ENCODE data around the gene VSNL1. TPM values are rescaled to one million over a fixed set of nuclear protein-coding genes. Genes with fewer than 3 reads are reported as not detected.
A peak's percentile ranks its signal among the peaks of the same experiment; 100 is the strongest.

The VSNL1 gene
- total RNA-seq, 1 experiment from 2014 or later = not detected

DNA sequence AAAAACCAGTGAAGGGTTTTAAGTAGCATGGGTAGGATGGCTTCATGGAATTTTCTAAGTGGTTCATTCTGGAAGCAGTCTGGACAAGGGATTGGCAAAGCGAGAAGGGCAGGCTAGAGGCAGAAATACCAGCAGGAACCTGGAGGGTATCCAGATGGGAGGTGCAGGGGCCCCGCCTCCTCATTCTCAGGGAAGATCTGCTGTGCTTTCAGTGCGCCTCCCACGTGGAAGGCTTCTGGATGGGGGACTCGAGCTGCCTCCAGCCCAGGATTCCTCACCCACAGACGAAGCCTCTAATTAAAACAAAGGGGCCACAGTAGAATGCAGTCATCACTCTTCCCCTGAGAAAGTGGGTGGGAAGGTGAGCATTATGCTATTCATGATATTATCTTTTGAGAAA is 79.8 kb downstream of the VSNL1 start:
- Histone ChIP-seq H2AFZ (no peak overlapping the region), H3K27me3 (ENCODE audit: insufficient read depth, low read depth) (no peaks in the 10 kb centered on the region), H3K4me2 (no peak overlapping the region), H3K9me2 (ENCODE audit: insufficient read depth) (no peaks in the 10 kb centered on the region), H3K9me3 (ENCODE audit: insufficient read depth, low read depth) (no peaks in the 10 kb centered on the region), H4K20me1 (ENCODE audit: insufficient read depth) (no peaks in the 10 kb centered on the region), H3K79me2 (ENCODE audit: low read depth) (no peaks in the 10 kb centered on the region), H3K4me1 (replicated peaks; ENCODE audit: insufficient read depth) (peaks cover 24% of the 10 kb centered on the region), H3K36me3 (ENCODE audit: low read depth) (no peaks in the 10 kb centered on the region), H3K4me3 (no peak overlapping the region), H3F3A (ENCODE audit: insufficient read depth, low read depth) (peaks cover 10% of the 10 kb centered on the region; the same call in 1 of the 2 replicates), H3K27ac (no peak overlapping the region)
- CTCF ChIA-PET = no interaction called here
- BruUV-seq (replicated peaks) = no TSS peak
- POLR2A ChIA-PET (ENCODE audit: unreplicated experiment) = no interaction called here
- TF ChIP-seq, protein P1, sequence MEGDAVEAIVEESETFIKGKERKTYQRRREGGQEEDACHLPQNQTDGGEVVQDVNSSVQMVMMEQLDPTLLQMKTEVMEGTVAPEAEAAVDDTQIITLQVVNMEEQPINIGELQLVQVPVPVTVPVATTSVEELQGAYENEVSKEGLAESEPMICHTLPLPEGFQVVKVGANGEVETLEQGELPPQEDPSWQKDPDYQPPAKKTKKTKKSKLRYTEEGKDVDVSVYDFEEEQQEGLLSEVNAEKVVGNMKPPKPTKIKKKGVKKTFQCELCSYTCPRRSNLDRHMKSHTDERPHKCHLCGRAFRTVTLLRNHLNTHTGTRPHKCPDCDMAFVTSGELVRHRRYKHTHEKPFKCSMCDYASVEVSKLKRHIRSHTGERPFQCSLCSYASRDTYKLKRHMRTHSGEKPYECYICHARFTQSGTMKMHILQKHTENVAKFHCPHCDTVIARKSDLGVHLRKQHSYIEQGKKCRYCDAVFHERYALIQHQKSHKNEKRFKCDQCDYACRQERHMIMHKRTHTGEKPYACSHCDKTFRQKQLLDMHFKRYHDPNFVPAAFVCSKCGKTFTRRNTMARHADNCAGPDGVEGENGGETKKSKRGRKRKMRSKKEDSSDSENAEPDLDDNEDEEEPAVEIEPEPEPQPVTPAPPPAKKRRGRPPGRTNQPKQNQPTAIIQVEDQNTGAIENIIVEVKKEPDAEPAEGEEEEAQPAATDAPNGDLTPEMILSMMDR (conservative IDR thresholded peaks at IDR 0.05) = no peak
- no peak for TF ChIP-seq EZH2 (IDR thresholded peaks at IDR 0.05; ENCODE audit: low read depth)
- DNase-seq = peak in 1 of 2 experiments; percentile 37
- intact Hi-C loops (cut with micrococcal nuclease; ENCODE audit: unreplicated experiment) = no loop called here

DNA sequence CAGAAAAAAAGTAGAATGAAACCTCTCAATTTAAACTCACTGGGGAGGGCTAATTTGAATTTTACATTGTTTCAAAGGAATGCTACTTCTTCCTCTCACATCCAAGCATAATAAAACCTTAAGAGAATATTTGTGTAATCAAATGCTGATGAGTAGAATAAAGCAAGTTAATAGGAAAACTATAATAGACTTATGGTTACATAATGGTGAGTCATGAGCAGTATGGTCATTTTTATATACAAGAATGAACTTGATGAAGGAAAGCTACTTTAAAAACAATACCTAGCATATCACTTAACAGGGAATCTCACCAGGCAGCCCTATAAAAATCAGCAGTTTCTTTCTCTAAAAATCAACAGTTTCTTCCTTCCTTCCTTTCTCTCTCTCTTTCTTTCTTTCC is 80.3 kb downstream of the VSNL1 start:
- H3K4me1 ChIP-seq (replicated peaks; ENCODE audit: insufficient read depth) = peaks cover 18% of the 10 kb centered on the region
- H4K20me1 ChIP-seq (ENCODE audit: insufficient read depth) = no peaks in the 10 kb centered on the region
- no peak overlapping the region for H3K4me3 ChIP-seq
- POLR2A ChIA-PET (ENCODE audit: unreplicated experiment) = interaction anchor here (0.6 kb wide), 2 partner anchors 38 to 201 kb away, joined by 3 to 4 read pairs; no protein-coding TSS in a partner anchor
- 0 out of 2 replicates have a peak overlapping the region, but pooled peaks have one; percentile 0 for H3K4me2 ChIP-seq
- TF ChIP-seq, protein P1 (conservative IDR thresholded peaks at IDR 0.05) = no peak
- TF ChIP-seq EZH2 (IDR thresholded peaks at IDR 0.05; ENCODE audit: low read depth) = no peak
- H3F3A ChIP-seq (ENCODE audit: insufficient read depth, low read depth) = peaks cover 6% of the 10 kb centered on the region; the same call in 1 of the 2 replicates
- H2AFZ ChIP-seq = no peak overlapping the region
- H3K9me2 ChIP-seq (ENCODE audit: insufficient read depth) = no peaks in the 10 kb centered on the region
- no peak overlapping the region for H3K27ac ChIP-seq
- no peak for DNase-seq
- no peaks in the 10 kb centered on the region for H3K27me3 ChIP-seq (ENCODE audit: insufficient read depth, low read depth)
- CTCF ChIA-PET = no interaction called here
- no TSS peak for BruUV-seq (replicated peaks)
- intact Hi-C loops (cut with micrococcal nuclease; ENCODE audit: unreplicated experiment) = no loop called here
- H3K79me2 ChIP-seq (ENCODE audit: low read depth) = no peaks in the 10 kb centered on the region
- no peaks in the 10 kb centered on the region for H3K36me3 ChIP-seq (ENCODE audit: low read depth)
- H3K9me3 ChIP-seq (ENCODE audit: insufficient read depth, low read depth) = no peaks in the 10 kb centered on the region

DNA sequence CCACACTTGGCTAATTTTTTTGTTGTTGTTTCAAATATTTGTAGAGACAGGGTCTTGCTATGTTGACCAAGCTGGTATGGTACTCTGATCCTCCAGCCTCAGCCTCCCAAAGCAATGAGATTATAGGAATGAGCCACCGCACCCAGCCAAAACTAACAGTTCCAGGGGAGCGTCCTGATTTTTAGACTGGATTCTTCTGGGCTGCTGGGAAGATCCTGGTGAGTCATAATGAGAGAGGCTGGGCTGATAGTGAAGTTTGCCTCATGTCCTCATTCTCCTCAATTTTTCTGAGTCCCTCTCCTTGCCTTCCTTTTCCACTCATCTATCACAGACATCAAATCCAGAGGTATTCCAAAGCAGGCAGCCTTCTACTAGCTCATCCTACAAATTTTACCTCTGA is 81.3 kb downstream of the VSNL1 start:
- H3K9me3 ChIP-seq (ENCODE audit: insufficient read depth, low read depth) = no peaks in the 10 kb centered on the region
- no peaks in the 10 kb centered on the region for H3K9me2 ChIP-seq (ENCODE audit: insufficient read depth)
- no TSS peak for BruUV-seq (replicated peaks)
- H4K20me1 ChIP-seq (ENCODE audit: insufficient read depth) = no peaks in the 10 kb centered on the region
- H3K4me1 ChIP-seq (replicated peaks; ENCODE audit: insufficient read depth) = peaks cover 12% of the 10 kb centered on the region; the same call in 1 of the 2 replicates
- no peak for DNase-seq
- no peak overlapping the region for H3K4me3 ChIP-seq
- H3K4me2 ChIP-seq = no peak overlapping the region
- TF ChIP-seq, protein P1 (conservative IDR thresholded peaks at IDR 0.05) = no peak
- no peak for TF ChIP-seq EZH2 (IDR thresholded peaks at IDR 0.05; ENCODE audit: low read depth)
- no peaks in the 10 kb centered on the region for H3K36me3 ChIP-seq (ENCODE audit: low read depth)
- intact Hi-C loops (cut with micrococcal nuclease; ENCODE audit: unreplicated experiment) = no loop called here
- no peaks in the 10 kb centered on the region for H3K79me2 ChIP-seq (ENCODE audit: low read depth)
- H2AFZ ChIP-seq = no peak overlapping the region
- H3F3A ChIP-seq (ENCODE audit: insufficient read depth, low read depth) = no peaks in the 10 kb centered on the region
- H3K27me3 ChIP-seq (ENCODE audit: insufficient read depth, low read depth) = no peaks in the 10 kb centered on the region
- H3K27ac ChIP-seq = no peak overlapping the region
- ChIA-PET POLR2A (ENCODE audit: unreplicated experiment) (no interaction called here), CTCF (interaction anchor here (0.7 kb wide), 1 partner anchor 197 kb away, joined by 3 read pairs; no protein-coding TSS in a partner anchor)

Data from PC-9 (cell line).